Lower leg skin (tissue), 3 donors: ENCODE results near the gene KRT27.

Experiments
- POLR2A ChIP-seq, 2 donors: fragments of 450-650 bp; IDR thresholded peaks; one replicate each; pipeline ENCODE4 v1.6.1; 2016 to 2017; ENCODE audit warnings: antibody characterized with exemption in 2 of 2, mild to moderate bottlenecking in 1 of 2, moderate library complexity in 1 of 2
- TF ChIP-seq, protein P1 (sequence below), 3 donors: fragments of 450-650 bp; IDR thresholded peaks; one replicate each; pipeline ENCODE4 v1.5.1; 2016; ENCODE audit warnings: antibody characterized with exemption in 3 of 3, mild to moderate bottlenecking in 3 of 3, moderate library complexity in 2 of 3

GRCh38 chr17:40815381-40815780, 33.0 kb upstream of the KRT27 start:
- no peak for TF ChIP-seq POLR2A (IDR thresholded peaks at IDR 0.05)
- TF ChIP-seq, protein P1, sequence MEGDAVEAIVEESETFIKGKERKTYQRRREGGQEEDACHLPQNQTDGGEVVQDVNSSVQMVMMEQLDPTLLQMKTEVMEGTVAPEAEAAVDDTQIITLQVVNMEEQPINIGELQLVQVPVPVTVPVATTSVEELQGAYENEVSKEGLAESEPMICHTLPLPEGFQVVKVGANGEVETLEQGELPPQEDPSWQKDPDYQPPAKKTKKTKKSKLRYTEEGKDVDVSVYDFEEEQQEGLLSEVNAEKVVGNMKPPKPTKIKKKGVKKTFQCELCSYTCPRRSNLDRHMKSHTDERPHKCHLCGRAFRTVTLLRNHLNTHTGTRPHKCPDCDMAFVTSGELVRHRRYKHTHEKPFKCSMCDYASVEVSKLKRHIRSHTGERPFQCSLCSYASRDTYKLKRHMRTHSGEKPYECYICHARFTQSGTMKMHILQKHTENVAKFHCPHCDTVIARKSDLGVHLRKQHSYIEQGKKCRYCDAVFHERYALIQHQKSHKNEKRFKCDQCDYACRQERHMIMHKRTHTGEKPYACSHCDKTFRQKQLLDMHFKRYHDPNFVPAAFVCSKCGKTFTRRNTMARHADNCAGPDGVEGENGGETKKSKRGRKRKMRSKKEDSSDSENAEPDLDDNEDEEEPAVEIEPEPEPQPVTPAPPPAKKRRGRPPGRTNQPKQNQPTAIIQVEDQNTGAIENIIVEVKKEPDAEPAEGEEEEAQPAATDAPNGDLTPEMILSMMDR (IDR thresholded peaks at IDR 0.05): no peak
